HL-60 (cell line): Measurements from ENCODE around the gene KCNMA1.

ENCODE experiments used
- DNase-seq, 2 experiments: peaks; one replicate each; pipeline ENCODE4 v3.0.0-alpha.2; 2010 to 2020; ENCODE audit warnings: low read depth in 1 of 2, low spot score in 1 of 2
- H3K27ac ChIP-seq: fragments of 250-450 bp; sonication (Bioruptor Pico); replicated peaks from 2 replicates; pipeline ENCODE4 v1.5.1; 2020; ENCODE audit warnings: mild to moderate bottlenecking, moderate library complexity
- H3K27me3 ChIP-seq: fragments of 250-450 bp; sonication (Bioruptor Pico); 2 replicates; pipeline ENCODE4 v1.5.1; 2021; ENCODE audit warnings: mild to moderate bottlenecking, moderate library complexity; ENCODE audit not compliant: insufficient read depth, poor library complexity, severe bottlenecking
- H3K4me3 ChIP-seq: replicated peaks from 2 replicates; pipeline ENCODE4 v1.5.1; 2011; ENCODE audit warnings: mild to moderate bottlenecking, control low read depth, low read length; ENCODE audit not compliant: insufficient read depth
- CTCF ChIP-seq: IDR thresholded peaks from one replicate; pipeline ENCODE4 v1.5.1; 2011; ENCODE audit warnings: low read length, control low read depth, inconsistent platforms; ENCODE audit not compliant: insufficient read depth
- GABPA ChIP-seq: IDR thresholded peaks from 2 replicates; pipeline ENCODE4 v1.6.1; 2012; ENCODE audit warnings: low read depth
- POLR2AphosphoS5 ChIP-seq: IDR thresholded peaks from 2 replicates; pipeline ENCODE4 v1.6.1; 2012; ENCODE audit warnings: low read depth
- REST ChIP-seq: IDR thresholded peaks from 2 replicates; pipeline ENCODE4 v1.6.1; 2012; ENCODE audit warnings: low read depth; ENCODE audit not compliant: insufficient replicate concordance
- SPI1 ChIP-seq: IDR thresholded peaks from 2 replicates; pipeline ENCODE4 v1.6.1; 2012; ENCODE audit warnings: low read depth, mild to moderate bottlenecking, borderline replicate concordance

KCNMA1 gene

GRCh38 chr10:77548157-77548556 lies 89.5 kb downstream of the KCNMA1 start:
- DNase-seq, result no peak
- TF ChIP-seq SPI1, result no peak
- TF ChIP-seq GABPA, result no peak
- TF ChIP-seq CTCF, result no peak
- no peak for TF ChIP-seq POLR2AphosphoS5
- no peak for TF ChIP-seq REST
- Histone ChIP-seq H3K27me3 (no peaks in the 10 kb centered on the region), H3K4me3 (no peak overlapping the region), H3K27ac (no peak overlapping the region)

GRCh38 chr10:77547307-77548050 lies 90.1 kb downstream of the KCNMA1 start:
- H3K4me3 ChIP-seq, result no peak overlapping the region
- no peaks in the 10 kb centered on the region for H3K27me3 ChIP-seq
- no peak for TF ChIP-seq GABPA
- no peak for TF ChIP-seq SPI1
- TF ChIP-seq REST, result no peak
- TF ChIP-seq POLR2AphosphoS5, result no peak
- no peak for TF ChIP-seq CTCF
- H3K27ac ChIP-seq, result no peak overlapping the region
- DNase-seq, result no peak

GRCh38 chr10:77546042-77546441 lies 91.6 kb downstream of the KCNMA1 start:
- no peak for TF ChIP-seq CTCF
- TF ChIP-seq REST, result no peak
- TF ChIP-seq POLR2AphosphoS5, result no peak
- Histone ChIP-seq H3K27ac (no peak overlapping the region), H3K4me3 (no peak overlapping the region), H3K27me3 (no peaks in the 10 kb centered on the region)
- no peak for DNase-seq
